VCaP (cell line): Measurements from ENCODE around the gene USP49.

ENCODE experiments used
- H3K27ac ChIP-seq: fragments of 450-650 bp; 2 replicates; pipeline ENCODE4 v1.5.1; 2017
- CTCF ChIP-seq: fragments of 450-650 bp; conservative IDR thresholded peaks from 2 replicates; pipeline ENCODE4 v1.5.1; 2017; ENCODE audit warnings: mild to moderate bottlenecking, moderate library complexity

Gene USP49

GRCh38 chr6:41768545-41769308, 126.4 kb downstream of the USP49 start:
- H3K27ac ChIP-seq: peak overlapping the region; percentile 89
- TF ChIP-seq CTCF: no peak

- H3K27ac ChIP-seq: peak overlapping the region; percentile 89
- no peak for TF ChIP-seq CTCF
Observed at GRCh38 chr6:41767112-41767833, 127.9 kb downstream of the USP49 start.

GRCh38 chr6:41766043-41766664, 129.0 kb downstream of the USP49 start:
- H3K27ac ChIP-seq: peak overlapping the region; percentile 89

GRCh38 chr6:41763470-41763869, 131.7 kb downstream of the USP49 start:
- no peak for TF ChIP-seq CTCF
- H3K27ac ChIP-seq: no peak overlapping the region

GRCh38 chr6:41759905-41760579, 135.1 kb downstream of the USP49 start:
- TF ChIP-seq CTCF: no peak
- H3K27ac ChIP-seq: no peak overlapping the region

GRCh38 chr6:41759106-41759904, 135.9 kb downstream of the USP49 start:
- H3K27ac ChIP-seq: no peak overlapping the region
- TF ChIP-seq CTCF: no peak

GRCh38 chr6:41758641-41759035, 136.5 kb downstream of the USP49 start:
- no peak for TF ChIP-seq CTCF
- H3K27ac ChIP-seq: no peak overlapping the region
